ENCODE results near the gene KLHL17. TPM values are rescaled to one million over a fixed set of nuclear protein-coding genes. Genes with fewer than 3 reads are reported as not detected.

The KLHL17 gene
- total RNA-seq, 4 donors from 2014 or later = 1.3 to 5.7 (median 2.3) TPM

- in situ Hi-C loops (cut with MboI; ENCODE audit: low sequenced_read_pairs in 4 of 4) (no loop called here), intact Hi-C loops (cut with DNase I; ENCODE audit: low total_unique reads) (no loop called here)
- H3K4me1 ChIP-seq = peaks cover 23 to 44% of the 10 kb centered on the region in 2 donors
- ATAC-seq (peak in 1 of 2 donors; percentile 10), DNase-seq (peak; percentile 67 to 89)
- H3K27me3 ChIP-seq = peaks cover 0 to 2% (median 0%) of the 10 kb centered on the region in 3 donors
- H3K4me3 ChIP-seq = peak overlapping the region; percentile 57 to 65 (median 58)
- H3K36me3 ChIP-seq = no peaks in the 10 kb centered on the region
- no peak for TF ChIP-seq CTCF (IDR thresholded peaks at IDR 0.05 in 4 of 5, conservative IDR thresholded peaks at IDR 0.05 in 1 of 5)
- peak in 1 of 2 donors; percentile 39 for TF ChIP-seq POLR2A (IDR thresholded peaks at IDR 0.05)
- H3K27ac ChIP-seq = peak overlapping the region; percentile 100
- no peaks in the 10 kb centered on the region for H3K9me3 ChIP-seq
Observed at GRCh38 chr1:978069-978834, 17.9 kb downstream of the KLHL17 start.

GRCh38 chr1:978835-979743 is 18.7 kb downstream of the KLHL17 start:
- Histone ChIP-seq H3K27ac (peak overlapping the region; percentile 100), H3K36me3 (no peaks in the 10 kb centered on the region), H3K4me1 (peaks cover 29 to 48% of the 10 kb centered on the region in 2 donors), H3K9me3 (no peaks in the 10 kb centered on the region), H3K27me3 (peaks cover 0 to 2% (median 0%) of the 10 kb centered on the region in 3 donors), H3K4me3 (peak overlapping the region; percentile 57 to 65 (median 58))
- intact Hi-C loops (cut with DNase I; ENCODE audit: low total_unique reads) (no loop called here), in situ Hi-C loops (cut with MboI; ENCODE audit: low sequenced_read_pairs in 4 of 4) (no loop called here)
- ATAC-seq (no peak), DNase-seq (no peak)
- TF ChIP-seq POLR2A (IDR thresholded peaks at IDR 0.05) (peak in 1 of 2 donors; percentile 3), CTCF (IDR thresholded peaks at IDR 0.05 in 4 of 5, conservative IDR thresholded peaks at IDR 0.05 in 1 of 5) (no peak)

GRCh38 chr1:979744-980072 is 19.3 kb downstream of the KLHL17 start:
- H3K27ac ChIP-seq = peak overlapping the region; percentile 100
- no peaks in the 10 kb centered on the region for H3K9me3 ChIP-seq
- H3K36me3 ChIP-seq = no peaks in the 10 kb centered on the region
- H3K4me1 ChIP-seq = peaks cover 29 to 48% of the 10 kb centered on the region in 2 donors
- H3K4me3 ChIP-seq = peak overlapping the region; percentile 57 to 65 (median 58)
- in situ Hi-C loops (cut with MboI; ENCODE audit: low sequenced_read_pairs in 4 of 4) (loop anchor here in 2 of 4 donors (10.0 kb wide), 1 partner anchor 85 kb away; no protein-coding TSS in a partner anchor), intact Hi-C loops (cut with DNase I; ENCODE audit: low total_unique reads) (loop anchor here (5.0 kb wide), 1 partner anchor 368 kb away; the partner anchor contains the start of gene DVL1)
- no peak for ATAC-seq
- DNase-seq = no peak
- no peak for TF ChIP-seq CTCF (IDR thresholded peaks at IDR 0.05 in 4 of 5, conservative IDR thresholded peaks at IDR 0.05 in 1 of 5)
- TF ChIP-seq POLR2A (IDR thresholded peaks at IDR 0.05) = no peak
- H3K27me3 ChIP-seq = peaks cover 0 to 2% (median 0%) of the 10 kb centered on the region in 3 donors

GRCh38 chr1:980137-980571 is 19.8 kb downstream of the KLHL17 start:
- Histone ChIP-seq H3K27ac (peak overlapping the region; percentile 100), H3K4me1 (peaks cover 29 to 48% of the 10 kb centered on the region in 2 donors), H3K36me3 (no peaks in the 10 kb centered on the region), H3K9me3 (no peaks in the 10 kb centered on the region), H3K4me3 (peak overlapping the region; percentile 54 to 67 (median 62)), H3K27me3 (no peaks in the 10 kb centered on the region)
- ATAC-seq (peak; percentile 16 to 21), DNase-seq (peak; percentile 75 to 91)
- TF ChIP-seq POLR2A (IDR thresholded peaks at IDR 0.05) (no peak), CTCF (IDR thresholded peaks at IDR 0.05 in 4 of 5, conservative IDR thresholded peaks at IDR 0.05 in 1 of 5) (no peak)
- in situ Hi-C loops (cut with MboI; ENCODE audit: low sequenced_read_pairs in 4 of 4) (loop anchor here in 2 of 4 donors (10.0 kb wide), 1 partner anchor 85 kb away; no protein-coding TSS in a partner anchor), intact Hi-C loops (cut with DNase I; ENCODE audit: low total_unique reads) (loop anchor here (5.0 kb wide), 1 partner anchor 367 kb away; the partner anchor contains the start of gene DVL1)
